ENCODE results near the gene PHF24. TPM values are rescaled to one million over a fixed set of nuclear protein-coding genes. Genes with fewer than 3 reads are reported as not detected.
A peak's percentile ranks its signal among the peaks of the same experiment; 100 is the strongest.

Gene PHF24
- total RNA-seq, 6 experiments from 2014 or later: 0.04 to 0.06 TPM; not detected in 4

GRCh38 chr9:34990908-34991606 is 33.0 kb downstream of the PHF24 start:
- ATAC-seq (no peak), DNase-seq (no peak)
- intact Hi-C loops (cut with DNase I): no loop called here
- peaks cover 0 to 10% (median 0%) of the 10 kb centered on the region in 4 donors for H3K4me1 ChIP-seq
- no peak overlapping the region for H3K4me3 ChIP-seq
- WGBS (ENCODE audit: insufficient coverage, low coverage, low lambda C conversion rate, missing lambda C conversion rate): 78% methylated on average over 5 of the region's 7 CpGs
- H3K27ac ChIP-seq: peak overlapping the region in 1 of 3 donors; percentile 84
- H3K27me3 ChIP-seq: no peaks in the 10 kb centered on the region
- no peaks in the 10 kb centered on the region for H3K36me3 ChIP-seq
- TF ChIP-seq CTCF (IDR thresholded peaks at IDR 0.05): no peak
- no peak for TF ChIP-seq POLR2A (IDR thresholded peaks at IDR 0.05)
- H3K9me3 ChIP-seq: no peaks in the 10 kb centered on the region

DNA sequence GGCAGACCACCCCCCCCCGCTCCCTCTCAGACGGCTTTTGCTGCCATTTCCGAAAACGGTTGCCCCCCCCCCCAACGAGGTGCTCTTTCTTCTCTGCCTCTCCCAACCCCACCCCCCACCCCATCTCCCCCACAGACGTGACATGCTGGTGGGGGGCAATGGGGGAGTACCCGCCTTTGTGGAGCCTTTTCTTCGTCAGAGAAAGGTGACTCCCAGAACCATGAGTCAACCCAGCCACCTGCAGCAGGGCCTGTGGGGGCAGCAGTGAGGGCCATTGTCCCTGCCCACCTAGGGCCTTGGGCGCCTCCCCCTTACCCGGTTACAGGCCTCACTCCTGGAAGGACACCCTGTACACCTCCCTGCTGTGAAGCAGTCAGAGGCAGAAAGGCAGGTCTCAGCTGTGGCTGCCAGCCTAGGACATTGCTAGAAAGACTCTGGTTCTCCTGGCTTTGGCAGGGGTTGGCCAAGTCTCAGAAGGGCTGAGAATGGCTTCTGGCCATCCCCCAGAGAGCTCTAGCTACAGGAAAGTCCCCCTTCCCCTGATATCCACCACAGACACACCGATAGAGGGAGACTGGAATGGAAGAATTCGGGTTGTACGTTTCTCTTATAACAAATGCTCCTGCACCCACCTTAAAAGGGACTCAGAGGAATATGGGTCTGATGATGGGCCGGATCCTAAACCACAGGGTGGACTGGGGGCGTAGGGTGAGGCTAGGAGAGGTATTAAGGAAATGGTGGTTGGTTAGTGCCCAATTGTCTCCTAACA is 33.7 kb downstream of the PHF24 start:
- ATAC-seq (no peak), DNase-seq (no peak)
- Histone ChIP-seq H3K36me3 (no peaks in the 10 kb centered on the region), H3K9me3 (no peaks in the 10 kb centered on the region), H3K4me3 (no peak overlapping the region), H3K27me3 (no peaks in the 10 kb centered on the region), H3K4me1 (peaks cover 0 to 10% (median 3%) of the 10 kb centered on the region in 4 donors), H3K27ac (no peak overlapping the region)
- 74% methylated on average over 5 of the region's 15 CpGs for WGBS (ENCODE audit: insufficient coverage, low coverage, low lambda C conversion rate, missing lambda C conversion rate)
- TF ChIP-seq POLR2A (IDR thresholded peaks at IDR 0.05): no peak
- no peak for TF ChIP-seq CTCF (IDR thresholded peaks at IDR 0.05)
- intact Hi-C loops (cut with DNase I): no loop called here

- peak in 1 of 4 donors; percentile 0 for ATAC-seq
- no peak for TF ChIP-seq CTCF (IDR thresholded peaks at IDR 0.05)
- TF ChIP-seq POLR2A (IDR thresholded peaks at IDR 0.05): no peak
- peak in 1 of 3 donors; percentile 56 for DNase-seq
- intact Hi-C loops (cut with DNase I): no loop called here
- Histone ChIP-seq H3K4me3 (no peak overlapping the region), H3K9me3 (no peaks in the 10 kb centered on the region), H3K27me3 (no peaks in the 10 kb centered on the region), H3K36me3 (no peaks in the 10 kb centered on the region), H3K4me1 (peaks cover 0 to 16% (median 6%) of the 10 kb centered on the region in 4 donors), H3K27ac (peak overlapping the region in 1 of 3 donors; percentile 41)
- 56% methylated on average over 5 of the region's 16 CpGs for WGBS (ENCODE audit: insufficient coverage, low coverage, low lambda C conversion rate, missing lambda C conversion rate)
Observed at GRCh38 chr9:34992376-34992951, 34.4 kb downstream of the PHF24 start.

DNA sequence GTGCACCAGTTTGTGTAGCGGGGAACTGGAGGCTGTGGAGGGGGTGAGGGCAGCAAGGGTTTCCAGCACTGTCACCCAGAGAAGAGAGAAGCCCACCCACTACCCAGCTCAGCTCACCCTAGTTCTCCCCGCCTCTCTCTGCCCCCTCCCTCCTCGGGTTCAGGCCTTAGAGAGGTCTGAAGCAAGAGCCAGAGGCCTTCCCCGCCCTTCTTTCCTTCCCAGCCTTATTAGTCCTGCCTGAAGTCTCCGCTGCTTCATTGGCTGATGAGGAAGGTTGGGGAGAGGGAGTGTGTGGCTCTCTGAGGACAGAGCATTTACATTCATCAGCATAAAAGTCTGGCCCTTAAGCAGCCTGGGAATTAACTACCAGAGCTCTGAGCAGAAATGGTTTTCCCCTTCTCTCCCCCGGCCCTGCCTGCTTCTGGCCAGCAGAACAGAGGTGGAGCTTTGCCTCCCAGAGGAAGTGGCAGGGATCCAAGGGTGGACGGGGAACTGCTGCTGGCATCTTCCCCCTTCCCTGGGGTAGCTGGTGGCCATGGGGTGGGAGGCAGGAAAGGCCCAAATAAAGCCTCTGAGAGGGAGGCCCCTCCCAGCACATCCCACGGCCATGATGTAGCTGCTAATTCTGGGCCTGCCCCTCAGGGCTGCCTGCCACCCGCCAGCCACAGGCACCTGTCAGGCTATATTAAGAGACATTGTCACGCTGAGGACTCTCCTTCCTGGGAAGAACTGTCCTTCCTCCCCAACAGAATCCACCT is 35.6 kb downstream of the PHF24 start:
- WGBS (ENCODE audit: insufficient coverage, low coverage, low lambda C conversion rate, missing lambda C conversion rate): 50% methylated on average over 5 of the region's 10 CpGs
- TF ChIP-seq POLR2A (IDR thresholded peaks at IDR 0.05) (no peak), CTCF (IDR thresholded peaks at IDR 0.05) (no peak)
- Histone ChIP-seq H3K4me3 (no peak overlapping the region), H3K36me3 (no peaks in the 10 kb centered on the region), H3K27me3 (no peaks in the 10 kb centered on the region), H3K4me1 (peaks cover 0 to 23% (median 9%) of the 10 kb centered on the region in 4 donors), H3K27ac (peak overlapping the region in 2 of 3 donors; percentile 36 to 57), H3K9me3 (no peaks in the 10 kb centered on the region)
- ATAC-seq (no peak), DNase-seq (peak in 1 of 3 donors; percentile 52)
- intact Hi-C loops (cut with DNase I): no loop called here

Data from right lobe of liver (tissue), 6 donors.